Posterior vena cava (tissue), 2 donors: ENCODE results near the gene KRT78. TPM values are rescaled to one million over a fixed set of nuclear protein-coding genes. Genes with fewer than 3 reads are reported as not detected.
A peak's percentile ranks its signal among the peaks of the same experiment; 100 is the strongest.

Source experiments
- DNase-seq: peaks from one replicate; pipeline ENCODE4 v3.0.0-alpha.2; 2020; ENCODE audit warnings: low spot score
- intact Hi-C, 2 donors: fragments of 100-400 bp; cut with DNase I; formaldehyde crosslinking; loops; one replicate each; pipeline versions ENCODE4 v1.14.1 to v1.14.2; 2022 to 2023
- total RNA-seq, 2 donors: library from RNA; stranded (reverse); fragmentation: NEBNext Ultra II Directional; extraction: Animal tissue kit (Norgen Biotek cat#: 25700); gene quantifications; one replicate each; pipeline ENCODE4 v1.2.1, GENCODE V29; 2021
- donor health status: DM: yes; HTN: yes; CAD: no.
- donor health status: DM: yes; HTN: yes; CAD: no.

The KRT78 gene
- total RNA-seq, 2 donors from 2014 or later = not detected

GRCh38 chr12:52829986-52830770, 18.6 kb downstream of the KRT78 start:
- intact Hi-C loops = no loop called here
- DNase-seq = peak; percentile 75

GRCh38 chr12:52828591-52829021, 20.2 kb downstream of the KRT78 start:
- DNase-seq = no peak
- intact Hi-C loops = no loop called here

DNA sequence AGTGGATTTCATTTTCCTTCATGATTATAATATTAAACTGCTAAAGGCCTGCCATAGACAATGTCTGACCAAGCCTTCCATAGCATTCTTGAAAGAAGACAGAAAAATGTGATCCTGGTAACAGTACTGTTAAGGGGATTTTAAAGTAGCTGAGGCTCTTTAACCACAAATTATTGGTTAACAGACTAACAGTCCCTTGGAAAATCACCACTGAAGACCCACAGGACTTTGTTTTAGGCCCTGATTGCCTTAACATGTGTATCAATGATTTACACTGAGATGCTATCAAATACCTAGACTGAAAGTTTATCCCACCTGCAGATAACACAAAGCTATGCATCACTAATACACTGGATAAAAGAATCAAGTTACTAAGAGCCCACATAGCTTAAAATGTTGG, 20.6 kb downstream of the KRT78 start:
- DNase-seq = no peak
- intact Hi-C loops = no loop called here

DNA sequence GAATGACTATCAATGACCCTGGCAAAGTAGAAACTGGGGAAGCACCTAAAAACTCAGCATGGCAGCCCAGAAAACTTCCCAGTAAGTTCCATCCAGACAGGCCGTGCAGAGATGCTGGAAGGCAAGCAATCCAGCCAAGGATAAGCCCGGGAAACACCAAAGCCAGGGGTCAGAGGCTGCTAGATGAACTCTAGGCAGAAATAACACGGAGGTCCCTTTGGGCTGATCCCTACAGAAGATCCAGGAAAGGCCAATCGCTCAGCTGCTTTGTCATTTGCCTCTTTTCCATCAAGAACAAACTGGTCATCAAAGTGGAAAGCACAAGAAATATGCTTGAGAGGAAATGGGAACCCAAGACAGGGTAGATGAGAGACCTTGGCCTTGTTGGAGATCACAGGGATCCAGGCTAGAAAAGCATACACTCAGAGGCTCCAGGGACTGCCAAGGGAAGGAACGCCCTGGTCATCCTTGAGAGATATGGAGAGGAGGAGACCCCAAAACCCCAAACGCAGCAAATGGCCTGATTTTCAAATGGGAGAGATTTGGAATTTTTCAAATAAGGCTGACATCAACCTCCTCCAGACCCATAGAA, 21.2 kb downstream of the KRT78 start:
- DNase-seq = peak; percentile 5

GRCh38 chr12:52826611-52827498, 21.9 kb downstream of the KRT78 start:
- intact Hi-C loops = no loop called here
- peak; percentile 71 for DNase-seq

More for the DNA sequence above, 21.2 kb downstream of the KRT78 start:
- intact Hi-C loops = no loop called here

- intact Hi-C loops = no loop called here
- DNase-seq = peak; percentile 14
Observed at GRCh38 chr12:52825961-52826360, 22.8 kb downstream of the KRT78 start.

DNA sequence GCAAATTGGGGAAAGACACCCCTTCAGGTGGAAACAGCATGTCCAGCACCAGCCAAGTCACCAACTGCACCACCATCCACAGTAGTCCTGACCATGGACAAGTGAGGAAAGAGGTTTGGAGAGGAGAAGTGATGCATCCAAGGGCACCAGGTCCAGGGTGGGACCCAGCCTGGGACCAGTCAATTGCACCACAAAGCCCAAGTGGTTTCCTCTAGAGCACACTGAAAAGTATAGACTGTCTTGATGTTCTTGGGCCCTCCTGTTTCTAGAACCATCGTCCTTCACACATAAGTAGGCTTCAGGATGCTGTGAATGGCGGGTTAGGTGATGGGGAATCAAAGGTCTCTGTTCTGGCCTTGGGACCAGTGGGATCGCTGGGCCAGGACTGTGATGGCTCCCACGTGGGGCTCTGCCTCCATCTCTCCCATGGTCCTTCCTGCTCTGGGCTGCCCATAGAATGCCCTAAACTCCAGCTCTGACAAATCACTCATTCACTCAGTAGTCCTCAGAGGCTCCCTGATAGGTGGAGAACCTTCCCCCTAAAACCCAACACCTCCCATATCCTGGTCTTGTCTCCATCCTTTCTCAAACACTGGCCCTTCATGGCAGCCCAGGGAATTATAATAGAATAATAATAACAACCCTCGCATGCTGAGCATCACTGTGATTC, 23.9 kb downstream of the KRT78 start:
- DNase-seq = peak; percentile 40
- intact Hi-C loops = no loop called here

- peak; percentile 52 for DNase-seq
- intact Hi-C loops = no loop called here
Observed at GRCh38 chr12:52823761-52824450, 24.9 kb downstream of the KRT78 start.

GRCh38 chr12:52822771-52823510, 25.9 kb downstream of the KRT78 start:
- intact Hi-C loops = no loop called here
- DNase-seq = peak; percentile 62

GRCh38 chr12:52821826-52822660, 26.8 kb downstream of the KRT78 start:
- DNase-seq = peak; percentile 54

GRCh38 chr12:52821071-52821730, 27.6 kb downstream of the KRT78 start:
- intact Hi-C loops = no loop called here
- DNase-seq = peak; percentile 45

More at GRCh38 chr12:52821826-52822660, 26.8 kb downstream of the KRT78 start:
- intact Hi-C loops = no loop called here

- intact Hi-C loops = no loop called here
- DNase-seq = peak; percentile 24
Observed at GRCh38 chr12:52820521-52820920, 28.3 kb downstream of the KRT78 start.

DNA sequence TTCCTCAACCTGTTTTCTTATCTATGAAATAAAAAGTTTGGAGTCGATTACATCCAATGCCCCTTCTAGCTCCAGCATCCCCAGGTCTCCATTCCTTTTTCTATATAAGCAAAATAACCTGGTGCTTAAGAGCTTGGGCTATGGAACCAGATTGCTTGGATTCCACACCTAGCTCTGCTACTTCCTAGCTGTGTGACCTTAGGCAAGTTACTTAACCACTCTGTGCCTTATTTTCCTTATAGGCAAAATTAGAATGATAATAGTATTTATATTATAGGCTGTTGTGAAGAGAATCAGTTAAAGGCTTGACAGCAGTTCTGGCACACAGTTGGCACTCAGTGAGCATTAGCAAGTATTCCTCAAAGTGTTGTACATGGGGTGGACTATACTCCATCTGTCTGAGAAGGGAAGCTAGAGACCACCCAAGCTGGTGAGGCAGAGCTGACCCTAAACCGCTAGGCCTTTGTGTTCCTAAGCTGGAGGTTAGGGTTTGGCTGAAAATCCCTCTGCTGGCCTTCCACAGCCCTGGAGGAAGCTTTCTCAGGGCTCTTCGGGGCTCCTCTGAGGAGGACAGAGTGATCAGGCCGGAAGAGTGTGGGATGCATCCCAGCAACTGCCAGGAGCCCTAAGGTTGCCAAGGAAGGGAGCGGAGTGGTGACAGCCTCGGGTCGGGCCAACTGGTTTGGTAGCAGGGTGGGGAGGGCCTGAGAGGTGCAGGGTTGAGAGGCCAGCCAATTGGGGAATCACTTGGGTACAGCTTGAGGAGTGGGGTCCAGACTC, 28.9 kb downstream of the KRT78 start:
- peak; percentile 42 for DNase-seq
- intact Hi-C loops = no loop called here

- intact Hi-C loops = no loop called here
- peak; percentile 3 for DNase-seq
Observed at GRCh38 chr12:52818887-52819420, 29.8 kb downstream of the KRT78 start.

GRCh38 chr12:52818388-52818787, 30.4 kb downstream of the KRT78 start:
- intact Hi-C loops = no loop called here
- peak; percentile 26 for DNase-seq
